CD4-positive, alpha-beta T cell treated with Interleukin-17A for 1 hour (primary cell): ENCODE measurements around the gene GALP.
"Not testable (repeated sequence)": the region's sequence is repeated elsewhere in the genome, so short reads cannot be mapped to it uniquely, and the experiment has no call there.

ENCODE experiments used
- DNase-seq: peaks from one replicate; pipeline ENCODE4 v3.0.0-alpha.2; 2020

GALP gene

DNA sequence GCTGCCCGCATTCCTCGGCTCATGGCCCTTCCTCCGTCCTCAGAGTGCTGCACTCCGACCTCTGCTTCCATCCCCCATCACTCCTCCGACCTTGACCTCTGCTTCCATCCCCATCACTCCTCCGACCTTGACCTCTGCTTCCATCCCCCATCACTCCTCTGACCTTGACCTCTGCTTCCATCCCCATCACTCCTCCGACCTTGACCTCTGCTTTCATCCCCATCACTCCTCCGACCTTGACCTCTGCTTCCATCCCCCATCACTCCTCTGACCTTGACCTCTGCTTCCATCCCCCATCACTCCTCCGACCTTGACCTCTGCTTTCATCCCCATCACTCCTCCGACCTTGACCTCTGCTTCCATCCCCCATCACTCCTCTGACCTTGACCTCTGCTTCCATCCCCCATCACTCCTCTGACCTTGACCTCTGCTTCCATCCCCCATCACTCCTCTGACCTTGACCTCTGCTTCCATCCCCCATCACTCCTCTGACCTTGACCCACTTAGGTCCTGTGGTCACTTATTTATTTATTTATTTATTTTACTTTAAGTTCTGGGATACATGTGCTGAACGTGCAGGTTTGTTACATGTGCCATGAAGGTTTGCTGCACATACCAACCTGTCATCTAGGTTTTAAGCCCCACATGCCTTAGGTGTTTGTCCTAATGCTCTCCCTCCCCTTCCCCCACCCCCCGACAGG lies 26.7 kb upstream of the GALP start:
- DNase-seq: not testable (repeated sequence)

DNA sequence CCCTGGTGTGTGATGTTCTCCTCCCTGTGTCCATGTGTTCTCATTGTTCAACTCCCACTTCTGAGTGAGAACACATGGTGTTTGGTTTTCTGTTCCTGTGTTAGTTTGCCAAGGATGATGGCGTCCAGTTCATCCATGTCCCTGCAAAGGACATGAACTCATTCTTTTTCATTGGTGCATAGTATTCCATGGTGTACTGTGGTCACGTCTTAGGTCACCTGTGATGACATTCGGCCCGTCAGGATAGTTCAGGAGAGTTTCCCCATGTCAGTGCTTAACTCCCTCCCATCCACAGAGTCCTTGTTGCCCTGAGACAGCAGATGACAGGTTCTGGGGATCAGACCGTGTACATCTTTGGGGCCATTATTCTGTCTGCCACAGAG lies 26.2 kb upstream of the GALP start:
- no peak for DNase-seq

DNA sequence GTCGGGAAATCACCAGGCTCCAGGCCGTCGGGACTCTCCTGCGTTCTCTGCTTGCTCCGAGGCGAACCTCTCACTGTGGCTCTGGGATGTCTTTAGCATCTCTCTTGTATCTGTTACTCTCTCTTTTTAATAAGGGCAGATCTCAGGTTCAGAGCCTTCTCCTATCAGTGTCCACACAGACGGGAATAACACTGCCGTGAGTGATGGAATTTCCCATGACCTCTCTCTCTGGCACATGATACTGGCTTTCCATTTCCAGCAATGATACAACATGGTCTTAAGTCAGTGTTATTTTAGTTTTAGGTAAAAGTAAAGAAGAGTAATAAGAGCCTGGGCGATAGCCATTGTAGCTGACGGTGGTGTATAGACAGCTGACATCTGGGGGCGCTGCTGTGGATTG lies 25.4 kb upstream of the GALP start:
- DNase-seq: no peak

DNA sequence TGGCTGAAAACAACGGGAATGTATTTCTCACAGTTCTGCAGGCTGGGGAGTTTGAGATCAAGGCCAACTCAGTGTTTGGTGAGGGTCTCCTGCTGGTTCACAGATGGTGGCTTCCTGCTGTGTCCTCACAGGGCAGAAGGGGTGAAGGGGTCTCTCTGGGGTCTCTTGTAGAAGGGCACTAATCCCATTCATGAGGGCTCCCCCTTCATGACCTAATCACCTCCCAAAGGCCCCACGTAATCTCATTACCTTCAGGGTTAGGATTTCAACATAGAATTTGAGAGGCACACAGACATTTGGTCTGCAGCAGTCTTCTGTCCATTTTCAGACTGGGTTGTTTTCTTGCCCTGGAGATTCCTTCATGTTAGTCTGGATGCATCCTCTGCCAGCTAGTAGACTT lies 23.2 kb upstream of the GALP start:
- no peak for DNase-seq

DNA sequence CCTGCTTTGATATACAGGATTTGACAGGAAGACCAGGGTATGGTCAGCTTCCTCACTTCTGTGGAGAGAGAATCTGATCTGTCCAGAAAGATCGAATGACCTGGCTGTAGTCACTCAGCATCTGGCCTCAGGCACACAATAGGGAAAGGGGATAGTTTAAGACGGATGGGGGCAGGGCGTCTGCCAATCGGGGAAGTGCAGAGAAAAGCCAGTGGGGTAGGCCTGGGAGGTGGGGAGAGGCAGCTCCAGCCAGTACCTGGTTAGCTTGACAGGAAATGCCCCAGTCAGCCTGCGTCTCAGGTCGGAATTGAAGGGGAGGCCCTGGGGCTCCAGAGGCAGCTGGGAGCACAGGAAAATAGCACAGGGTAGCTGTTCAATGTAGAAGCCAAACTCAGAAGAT lies 22.3 kb upstream of the GALP start:
- DNase-seq: no peak

DNA sequence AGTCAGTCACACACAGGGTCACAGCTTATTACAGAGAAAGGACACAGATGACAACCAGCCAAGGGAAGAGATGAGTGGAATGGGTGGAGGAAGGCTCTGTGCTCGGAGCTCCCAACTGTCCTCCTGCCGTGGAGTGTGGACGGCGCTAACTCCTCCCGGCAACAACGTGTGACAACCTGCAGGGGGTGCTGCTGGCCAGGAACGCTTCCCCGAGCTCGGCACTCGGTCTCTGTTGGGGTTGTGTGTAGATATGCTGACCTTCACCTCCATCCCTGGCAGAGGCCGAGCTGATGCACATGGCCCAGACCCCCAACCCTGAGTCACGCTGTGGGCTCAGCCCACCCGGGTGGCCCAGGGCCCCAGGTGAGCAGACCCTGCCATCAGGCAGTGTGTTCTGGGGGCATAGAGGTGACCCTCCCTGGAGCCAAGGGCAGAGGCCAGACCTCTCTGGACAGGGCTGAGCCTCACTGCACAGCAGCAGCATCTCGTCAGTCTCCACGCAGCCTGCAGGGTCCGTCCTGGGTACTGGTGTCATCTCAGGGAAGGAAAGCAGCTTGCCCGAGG lies 20.6 kb upstream of the GALP start:
- DNase-seq: no peak

DNA sequence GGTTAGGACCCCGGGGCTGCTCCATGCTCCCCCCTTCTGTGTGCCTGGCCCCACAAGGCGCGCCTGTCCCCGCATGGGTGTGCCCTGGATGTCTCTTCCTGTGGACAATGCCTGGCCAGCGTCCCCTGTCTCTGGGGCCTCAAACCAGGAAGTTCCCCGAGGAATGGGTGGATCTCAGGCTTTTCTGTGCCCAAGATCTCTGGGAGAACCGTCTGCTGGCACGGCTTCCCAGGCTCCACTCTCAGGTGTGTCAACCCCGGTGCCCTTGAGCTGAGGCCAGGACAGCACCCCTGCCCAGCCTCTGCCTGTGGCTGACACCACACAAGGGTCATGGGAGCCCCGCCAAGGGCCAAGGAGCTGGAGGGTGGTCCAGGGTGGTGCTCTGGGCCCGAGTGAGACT lies 19.0 kb upstream of the GALP start:
- DNase-seq: no peak

DNA sequence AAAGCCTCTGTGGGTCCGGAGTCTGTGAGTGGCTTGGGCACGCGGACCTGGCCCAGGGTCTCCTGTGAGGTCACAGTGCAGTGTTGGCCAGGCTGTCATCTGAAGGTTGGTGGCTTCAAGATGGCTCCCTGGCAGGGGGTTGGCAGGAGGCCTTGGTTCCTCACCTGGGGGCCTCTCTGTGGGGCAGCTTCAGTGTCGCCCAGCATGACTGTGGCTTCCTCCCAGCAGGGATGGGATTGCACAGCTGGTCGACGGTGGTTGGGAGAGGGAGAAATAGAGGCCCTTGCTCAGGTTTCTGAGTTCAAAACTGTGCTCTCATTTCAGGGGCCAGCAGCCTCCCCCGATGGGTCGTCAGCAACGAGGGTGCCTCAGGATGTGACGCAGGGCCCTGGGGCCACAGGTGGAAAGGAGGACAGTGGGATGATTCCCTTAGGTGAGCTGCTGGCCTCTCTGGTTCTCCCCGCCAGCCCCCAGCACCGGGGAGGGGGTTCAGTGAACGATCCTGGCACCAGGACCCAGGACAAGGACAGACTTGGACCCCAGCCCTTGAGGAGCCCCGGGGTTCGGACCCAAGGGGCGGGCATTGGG lies 17.5 kb upstream of the GALP start:
- DNase-seq: no peak

DNA sequence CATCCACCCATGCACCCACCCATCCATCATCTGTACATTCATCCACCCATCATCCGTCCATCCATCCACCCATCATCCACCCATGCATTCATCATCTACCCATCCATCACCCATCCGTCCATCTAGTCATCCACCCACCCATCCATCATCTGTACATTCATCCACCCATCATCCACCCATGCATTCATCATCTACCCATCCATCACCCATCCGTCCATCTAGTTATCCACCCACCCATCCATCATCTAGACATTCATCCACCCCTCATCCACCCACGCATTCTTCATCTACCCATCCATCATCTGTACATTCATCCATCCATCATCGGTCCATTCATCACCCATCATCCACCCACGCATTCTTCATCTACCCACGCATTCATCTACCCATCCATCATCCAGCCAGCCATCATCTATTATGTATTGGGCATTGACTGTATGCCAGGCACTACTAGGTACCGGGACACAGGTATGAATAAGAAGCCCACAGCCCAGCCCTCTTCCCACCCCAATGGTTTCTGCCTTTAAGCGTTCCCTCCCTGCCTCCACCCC lies 16.7 kb upstream of the GALP start:
- no peak for DNase-seq

DNA sequence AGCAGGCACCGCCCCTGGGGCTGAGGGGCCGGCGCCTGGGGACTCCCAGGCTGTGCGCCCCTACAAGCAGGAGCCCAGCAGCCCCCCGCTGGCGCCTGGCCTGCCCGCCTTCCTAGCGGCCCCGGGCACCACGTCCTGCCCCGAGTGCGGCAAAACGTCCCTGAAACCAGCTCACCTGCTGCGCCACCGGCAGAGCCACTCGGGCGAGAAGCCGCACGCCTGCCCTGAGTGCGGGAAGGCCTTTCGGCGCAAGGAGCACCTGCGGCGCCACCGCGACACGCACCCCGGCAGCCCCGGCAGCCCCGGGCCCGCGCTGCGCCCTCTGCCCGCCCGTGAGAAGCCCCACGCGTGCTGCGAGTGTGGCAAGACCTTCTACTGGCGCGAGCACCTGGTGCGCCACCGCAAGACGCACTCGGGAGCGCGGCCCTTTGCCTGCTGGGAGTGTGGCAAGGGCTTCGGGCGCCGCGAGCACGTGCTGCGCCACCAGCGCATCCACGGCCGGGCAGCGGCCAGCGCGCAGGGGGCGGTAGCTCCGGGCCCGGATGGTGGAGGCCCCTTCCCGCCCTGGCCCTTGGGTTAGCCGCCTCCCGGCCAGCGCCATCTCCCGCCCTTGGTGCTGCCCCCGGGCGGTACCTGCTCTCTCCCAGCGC lies 16.1 kb upstream of the GALP start:
- DNase-seq: no peak

DNA sequence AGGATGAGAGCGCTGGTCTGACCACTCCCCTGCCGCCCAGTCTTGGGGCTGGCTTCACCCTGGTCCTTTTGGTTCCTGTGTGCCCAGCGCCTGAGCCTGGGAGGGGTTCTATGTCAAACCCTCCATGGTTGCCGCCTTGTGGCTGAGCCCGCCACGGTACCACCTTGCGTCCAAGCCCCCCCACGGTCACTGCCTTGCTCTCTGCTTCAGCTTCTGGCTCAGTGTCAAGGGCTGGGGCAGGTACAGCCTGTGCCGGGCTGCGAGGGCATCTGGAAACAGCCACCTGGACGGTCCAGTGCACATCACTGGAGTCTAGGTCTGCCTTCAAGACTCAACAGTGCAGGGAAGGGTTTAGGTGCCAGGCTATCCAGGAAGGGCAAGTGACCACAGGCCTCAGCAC lies 14.3 kb upstream of the GALP start:
- no peak for DNase-seq

DNA sequence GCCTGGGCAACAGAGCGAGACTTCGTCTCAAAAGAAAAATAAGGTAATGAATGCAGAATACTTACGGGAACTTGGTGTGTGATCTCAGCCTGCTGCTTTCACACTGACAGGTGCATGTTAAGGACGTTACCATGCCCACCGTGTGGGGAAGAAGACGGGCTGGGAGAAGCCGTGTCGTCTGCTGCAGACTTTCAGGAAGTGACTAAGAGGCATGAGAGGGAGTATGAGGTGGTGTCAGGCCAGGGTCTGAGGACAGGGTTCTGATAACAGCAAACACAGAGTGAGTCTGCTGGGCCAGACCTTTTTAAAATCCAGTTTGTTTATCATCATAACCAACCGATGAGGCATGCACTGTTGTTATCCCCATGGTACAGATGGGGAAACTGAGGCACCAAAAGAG lies 13.6 kb upstream of the GALP start:
- no peak for DNase-seq

DNA sequence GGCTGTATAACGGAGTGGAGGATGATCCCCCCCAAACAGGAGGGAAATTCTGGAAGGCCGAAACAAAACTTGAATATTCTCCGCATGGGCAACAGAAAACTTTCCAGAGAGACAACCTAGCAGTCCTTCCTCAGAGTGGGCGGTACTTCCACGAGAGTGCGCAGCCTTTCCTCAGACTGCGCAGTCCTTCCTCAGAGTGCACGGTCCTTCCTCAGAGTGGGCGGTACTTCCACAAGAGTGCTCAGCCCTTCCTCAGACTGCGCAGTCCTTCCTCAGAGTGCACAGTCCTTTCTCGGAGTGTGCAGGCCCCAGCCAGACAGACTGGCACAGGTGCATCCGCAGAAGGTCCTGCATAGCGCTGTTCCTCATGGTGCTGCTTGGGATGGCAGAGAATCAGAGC lies 12.7 kb upstream of the GALP start:
- DNase-seq: no peak

DNA sequence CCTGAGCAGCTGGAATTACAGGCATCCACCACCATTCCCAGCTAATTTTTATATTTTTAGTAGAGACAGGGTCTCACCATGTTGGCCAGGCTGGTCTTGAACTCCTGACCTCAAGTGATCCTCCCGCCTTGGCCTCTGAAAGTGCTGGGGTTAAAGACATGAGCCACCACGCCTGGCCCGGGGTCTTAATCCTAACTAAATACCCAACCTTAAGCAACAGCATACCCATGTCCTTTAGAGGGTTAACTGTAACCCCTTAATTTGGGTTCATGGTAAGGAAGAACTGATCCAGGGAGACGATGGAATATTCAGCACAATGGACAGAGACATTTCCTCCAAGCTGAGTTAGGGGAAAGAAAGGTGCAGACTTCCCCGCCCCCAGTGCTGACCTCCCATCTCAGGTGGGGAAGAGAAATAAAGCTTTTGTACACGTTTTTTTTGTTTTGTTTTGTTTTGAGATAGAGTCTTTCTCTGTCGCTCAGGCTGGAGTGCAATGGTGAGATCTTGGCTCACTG lies 8.7 kb upstream of the GALP start:
- no peak for DNase-seq

DNA sequence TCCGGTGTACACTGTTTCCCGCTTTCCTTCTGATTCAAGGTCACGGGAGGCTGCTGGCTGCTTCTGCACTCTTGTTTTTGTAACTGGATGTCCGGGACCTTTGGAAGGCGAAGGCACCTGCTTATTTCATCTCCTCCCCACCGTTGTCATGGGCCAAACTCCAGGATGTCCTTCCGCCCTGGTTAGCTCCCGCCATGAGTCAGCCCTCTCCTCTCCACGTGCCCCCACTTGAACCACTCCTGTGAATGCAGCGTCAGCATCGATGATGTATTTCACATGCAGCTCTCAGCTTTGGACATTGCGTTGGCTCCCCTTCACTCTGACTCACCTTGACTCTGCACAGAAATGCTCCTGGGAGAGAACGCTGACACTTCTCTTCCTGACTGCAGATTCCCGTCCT lies 5.5 kb upstream of the GALP start:
- no peak for DNase-seq

DNA sequence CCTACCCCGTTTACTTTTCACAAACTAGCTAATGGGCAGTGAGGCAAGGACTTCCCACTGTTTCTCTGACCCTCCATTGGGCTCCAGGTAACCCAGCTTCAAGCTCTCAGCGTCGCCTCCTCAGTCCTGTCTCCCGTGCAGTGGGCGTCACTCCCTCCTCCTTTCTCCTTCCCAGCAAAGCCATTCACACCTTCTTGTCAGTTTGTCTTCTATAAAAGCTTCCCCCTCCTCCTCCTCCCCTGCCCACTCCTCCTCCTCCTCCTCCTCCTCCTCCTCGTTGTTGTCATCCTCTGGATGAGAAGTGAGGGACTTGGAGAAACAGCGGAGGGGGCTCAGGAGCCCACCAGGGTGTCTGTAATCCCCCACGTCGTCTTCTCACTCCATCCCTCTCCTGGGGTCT lies 1.7 kb upstream of the GALP start:
- DNase-seq: no peak

DNA sequence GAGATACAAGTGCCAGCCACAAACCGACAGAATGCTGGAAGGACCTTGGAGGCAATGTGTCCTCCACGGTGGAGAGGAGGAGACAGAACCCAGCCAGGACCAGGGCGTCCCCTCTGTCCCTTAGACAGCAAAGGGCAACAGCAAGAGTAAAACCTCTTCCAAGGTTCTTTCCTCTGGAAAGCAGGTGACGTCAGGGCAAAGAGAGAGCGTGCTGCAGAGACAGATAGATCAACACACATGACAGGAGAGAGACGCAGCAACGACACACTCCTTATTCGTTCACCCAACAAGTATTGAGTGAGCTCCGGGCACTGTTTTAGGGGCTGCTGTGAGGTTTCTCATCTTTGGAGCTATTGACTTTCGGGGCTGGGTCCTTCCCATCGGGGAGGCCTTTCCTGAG lies 1.3 kb upstream of the GALP start:
- no peak for DNase-seq

DNA sequence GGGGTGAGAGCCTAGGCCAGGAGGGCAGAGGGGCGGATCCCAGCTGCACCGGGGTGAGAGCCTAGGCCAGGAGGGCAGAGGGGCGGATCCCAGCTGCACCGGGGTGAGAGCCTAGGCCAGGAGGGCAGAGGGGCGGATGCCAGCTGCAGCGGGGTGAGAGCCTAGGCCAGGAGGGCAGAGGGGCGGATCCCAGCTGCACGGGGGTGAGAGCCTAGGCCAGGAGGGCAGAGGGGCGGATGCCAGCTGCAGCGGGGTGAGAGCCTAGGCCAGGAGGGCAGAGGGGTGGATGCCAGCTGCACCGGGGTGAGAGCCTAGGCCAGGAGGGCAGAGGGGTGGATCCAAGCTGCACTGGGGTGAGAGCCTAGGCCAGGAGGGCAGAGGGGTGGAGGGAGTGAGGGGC lies 502 bp downstream of the GALP start:
- not testable (repeated sequence) for DNase-seq

DNA sequence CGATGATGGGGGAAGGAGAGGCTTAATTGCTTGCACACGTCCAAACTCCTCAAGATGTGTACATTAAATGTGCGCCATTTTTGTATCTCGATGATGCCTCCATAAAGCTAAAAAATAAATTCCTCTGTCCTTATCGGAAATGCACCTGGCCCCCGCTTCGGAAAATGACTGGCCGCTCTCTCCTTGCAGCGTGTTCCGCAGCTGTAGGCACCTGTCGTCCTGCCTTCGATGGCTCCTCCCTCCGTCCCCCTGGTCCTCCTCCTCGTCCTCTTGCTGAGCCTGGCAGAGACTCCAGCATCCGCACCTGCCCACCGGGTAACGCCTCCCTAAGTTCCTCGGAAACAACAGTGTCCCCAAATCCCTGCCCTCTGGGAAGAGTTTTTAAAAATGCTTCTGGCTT lies 1.1 kb downstream of the GALP start:
- no peak for DNase-seq

DNA sequence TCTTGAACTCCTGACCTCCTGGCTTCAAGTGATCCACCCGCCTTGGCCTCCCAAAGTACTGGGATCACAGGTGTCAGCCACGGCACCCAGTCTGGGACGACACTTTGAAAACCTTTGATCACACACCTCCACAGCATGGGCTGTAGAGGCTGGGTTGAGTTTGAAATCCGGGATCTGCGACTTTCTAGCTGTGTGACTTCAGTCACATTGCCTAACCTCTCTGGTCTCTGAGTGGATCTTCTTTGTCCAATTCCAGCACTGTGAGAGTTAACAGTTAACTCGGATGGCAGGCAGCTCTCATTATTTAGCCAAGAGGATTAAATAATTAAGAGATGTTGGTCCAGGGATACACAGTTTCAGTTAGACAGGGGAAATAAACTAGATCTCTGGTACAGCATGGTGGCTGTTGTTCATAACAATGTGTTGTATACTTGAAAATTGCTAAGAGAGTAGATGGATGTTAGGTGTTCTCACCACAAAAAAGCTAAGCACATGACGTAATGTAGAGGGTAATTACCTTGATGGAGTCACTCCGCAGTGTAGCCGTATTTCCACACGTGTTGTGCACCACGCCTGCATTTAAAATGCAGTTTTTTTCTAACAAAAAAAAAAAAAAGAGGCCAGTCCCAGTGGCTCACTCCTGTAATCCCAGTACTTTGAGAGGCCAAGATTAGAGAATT lies 1.9 kb downstream of the GALP start:
- no peak for DNase-seq

DNA sequence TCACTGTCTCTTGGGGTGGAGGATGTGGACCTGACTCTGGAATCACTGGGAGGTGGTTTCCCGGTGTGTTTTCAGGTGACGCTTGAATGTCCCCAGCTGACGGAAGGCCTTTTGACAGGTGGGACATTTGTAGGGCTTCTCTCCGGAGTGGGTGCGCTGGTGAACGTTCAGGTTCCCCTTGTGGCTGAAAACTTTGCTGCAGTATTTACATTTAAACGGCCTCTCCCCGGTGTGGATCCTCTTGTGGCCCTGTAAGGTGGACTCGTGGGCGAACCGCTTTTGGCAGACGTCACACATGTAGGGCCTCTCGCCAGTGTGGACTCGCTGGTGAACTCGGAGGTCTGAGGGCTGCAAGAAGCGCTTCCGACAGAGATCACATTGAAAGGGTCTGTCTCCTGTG lies 14.0 kb downstream of the GALP start:
- no peak for DNase-seq

DNA sequence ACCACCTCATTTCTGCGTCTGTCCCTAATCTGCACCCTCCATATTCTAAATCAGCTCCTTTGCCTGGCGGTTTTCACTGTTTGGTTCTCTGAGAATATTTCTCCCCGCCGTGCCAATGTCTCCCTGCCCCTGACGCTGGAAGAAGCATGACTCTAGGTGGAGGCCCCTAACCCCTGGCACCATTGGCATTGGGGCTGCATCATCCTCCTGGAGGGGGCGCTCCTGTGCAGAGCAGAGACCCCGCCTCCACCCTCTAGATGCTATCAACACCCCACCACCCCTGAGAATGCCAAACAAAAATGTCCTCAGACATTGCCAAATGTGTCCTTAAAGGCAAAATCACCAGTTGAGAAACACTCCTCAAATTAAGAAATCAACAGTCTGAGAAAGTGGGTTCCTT lies 15.3 kb downstream of the GALP start:
- no peak for DNase-seq

DNA sequence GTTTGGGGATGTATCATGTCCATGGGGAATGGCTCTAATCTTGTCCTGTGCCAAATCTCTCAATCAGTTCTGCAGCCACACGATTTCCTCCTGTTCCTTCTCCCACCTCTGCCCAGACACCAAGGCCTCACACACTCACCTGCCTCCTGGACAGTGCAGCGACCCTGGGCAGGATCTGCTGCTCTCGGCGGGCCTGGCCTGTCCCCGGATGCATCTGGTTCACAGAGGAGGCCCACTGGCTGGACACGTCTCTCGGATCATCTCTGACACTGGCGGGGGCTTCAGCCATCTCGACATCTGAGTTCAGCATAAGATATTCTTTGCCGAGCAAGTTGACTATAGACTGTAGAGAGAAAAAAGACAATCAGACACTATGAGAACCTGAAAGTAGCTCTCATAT lies 15.9 kb downstream of the GALP start:
- DNase-seq: no peak
